Psoas muscle (tissue), 8 donors: Measurements from ENCODE around the gene KLF12. TPM values are rescaled to one million over a fixed set of nuclear protein-coding genes. Genes with fewer than 3 reads are reported as not detected.

Experiments used
- ATAC-seq, 4 donors: fragments of 200-7000 bp; cut with Tn5 transposase; one replicate each; pipeline ENCODE4 v1.9.1; 2020; ENCODE audit warnings: moderate library complexity in 3 of 4, mild to moderate bottlenecking in 2 of 4
- DNase-seq, 2 donors: peaks; one replicate each; pipeline ENCODE4 v3.0.0-alpha.2; 2020
- H3K27ac ChIP-seq: fragments of 200-600 bp; one replicate; pipeline ENCODE4 v1.8.0; 2022
- H3K27me3 ChIP-seq, 3 donors: fragments of 200-600 bp in 1 of 3; one replicate each; pipeline versions ENCODE4 v1.6.1 to v1.8.0; 2013 to 2022; ENCODE audit warnings: low read length in 2 of 3, mild to moderate bottlenecking in 2 of 3, moderate library complexity in 1 of 3; ENCODE audit not compliant: insufficient read depth in 3 of 3
- H3K36me3 ChIP-seq, 2 donors: fragments of 200-600 bp in 1 of 2; one replicate each; pipeline versions ENCODE4 v1.6.1 to v1.8.0; 2013 to 2022; ENCODE audit warnings: low read depth in 1 of 2, mild to moderate bottlenecking in 1 of 2, moderate library complexity in 1 of 2; ENCODE audit not compliant: insufficient read depth in 1 of 2
- H3K4me1 ChIP-seq: fragments of 200-600 bp; one replicate; pipeline ENCODE4 v1.8.0; 2022
- H3K4me3 ChIP-seq: fragments of 200-600 bp; one replicate; pipeline ENCODE4 v1.8.0; 2022; ENCODE audit warnings: mild to moderate bottlenecking
- H3K9me3 ChIP-seq: fragments of 200-600 bp; one replicate; pipeline ENCODE4 v1.8.0; 2022
- WGBS, 3 donors: extraction: QIAGEN DNeasy Blood & Tissue Kit; methylation state at CpG; one replicate each; pipeline versions ENCODE4 v1.1.6 to v1.1.7; 2013; 5-methylcytosine and 5-hydroxymethylcytosine counted together
- intact Hi-C, 2 donors: fragments of 100-400 bp; cut with DNase I; formaldehyde crosslinking; loops; one replicate each; pipeline versions ENCODE4 v1.11.0 to v1.14.2; 2022
- polyA plus RNA-seq, 3 donors: library from polyadenylated mRNA; stranded (reverse); fragments of 200-250 nt; gene quantifications; one replicate each; pipeline ENCODE4 v1.2.3, GENCODE V29; 2013
- total RNA-seq, 4 donors: library from RNA; stranded (reverse); fragmentation: NEBNext Ultra II Directional in 2 of 4; extraction: Animal tissue kit (Norgen Biotek cat#: 25700) in 2 of 4; gene quantifications; one replicate each; pipeline versions ENCODE4 v1.2.1 to v1.2.4, GENCODE V29; 2021 to 2023
- TF ChIP-seq, protein P1 (sequence below): fragments of 200-600 bp; IDR thresholded peaks from one replicate; pipeline ENCODE4 v1.8.0; 2022; ENCODE audit warnings: antibody characterized with exemption
- donor health status: healthy with polysubstance abuse.
- donor health status: DM: no; HTN: no; CAD: no; lungs with moderate emphysema.
- donor health status: Bipolar disorder and iron deficiency.
- donor health status: healthy.
- donor health status: DM: yes; HTN: yes; CAD: no.
- donor health status: DM: no; HTN: no; CAD: no.
- donor health status: DM: no; HTN: no; CAD: no.
- donor health status: DM: yes; HTN: yes; CAD: no.

KLF12 gene
- total and polyA plus RNA-seq, 7 donors: 0.55 to 12.4 (median 8.0) TPM

DNA sequence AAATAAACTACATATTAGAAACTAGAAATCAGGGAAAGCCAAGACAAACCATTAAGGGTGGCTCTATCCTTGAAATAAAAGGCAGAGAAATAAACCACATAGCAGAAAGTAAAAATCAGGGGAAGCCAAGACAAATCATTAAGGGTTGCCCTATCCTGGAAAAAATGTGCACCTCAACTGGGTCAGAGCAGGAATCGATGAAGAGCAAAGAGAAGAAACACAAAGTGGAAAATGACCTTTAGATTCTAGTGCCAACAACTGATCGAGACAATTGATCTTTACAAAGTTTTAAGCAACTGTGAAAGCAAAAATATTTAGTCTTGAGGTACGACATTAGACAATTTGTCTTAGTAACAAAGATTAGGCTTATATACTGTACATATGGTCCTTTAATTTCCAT, 26.6 kb downstream of the KLF12 start:
- intact Hi-C loops: no loop called here
- Histone ChIP-seq H3K9me3 (no peaks in the 10 kb centered on the region), H3K27me3 (no peaks in the 10 kb centered on the region), H3K27ac (no peak overlapping the region), H3K4me3 (no peak overlapping the region), H3K4me1 (peaks cover 12% of the 10 kb centered on the region), H3K36me3 (no peaks in the 10 kb centered on the region)
- 94 to 97% (median 96%) methylated on average over 3 of the region's 3 CpGs for WGBS, 3 donors
- no peak for DNase-seq
- TF ChIP-seq, protein P1, sequence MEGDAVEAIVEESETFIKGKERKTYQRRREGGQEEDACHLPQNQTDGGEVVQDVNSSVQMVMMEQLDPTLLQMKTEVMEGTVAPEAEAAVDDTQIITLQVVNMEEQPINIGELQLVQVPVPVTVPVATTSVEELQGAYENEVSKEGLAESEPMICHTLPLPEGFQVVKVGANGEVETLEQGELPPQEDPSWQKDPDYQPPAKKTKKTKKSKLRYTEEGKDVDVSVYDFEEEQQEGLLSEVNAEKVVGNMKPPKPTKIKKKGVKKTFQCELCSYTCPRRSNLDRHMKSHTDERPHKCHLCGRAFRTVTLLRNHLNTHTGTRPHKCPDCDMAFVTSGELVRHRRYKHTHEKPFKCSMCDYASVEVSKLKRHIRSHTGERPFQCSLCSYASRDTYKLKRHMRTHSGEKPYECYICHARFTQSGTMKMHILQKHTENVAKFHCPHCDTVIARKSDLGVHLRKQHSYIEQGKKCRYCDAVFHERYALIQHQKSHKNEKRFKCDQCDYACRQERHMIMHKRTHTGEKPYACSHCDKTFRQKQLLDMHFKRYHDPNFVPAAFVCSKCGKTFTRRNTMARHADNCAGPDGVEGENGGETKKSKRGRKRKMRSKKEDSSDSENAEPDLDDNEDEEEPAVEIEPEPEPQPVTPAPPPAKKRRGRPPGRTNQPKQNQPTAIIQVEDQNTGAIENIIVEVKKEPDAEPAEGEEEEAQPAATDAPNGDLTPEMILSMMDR: no peak
- no peak for ATAC-seq

DNA sequence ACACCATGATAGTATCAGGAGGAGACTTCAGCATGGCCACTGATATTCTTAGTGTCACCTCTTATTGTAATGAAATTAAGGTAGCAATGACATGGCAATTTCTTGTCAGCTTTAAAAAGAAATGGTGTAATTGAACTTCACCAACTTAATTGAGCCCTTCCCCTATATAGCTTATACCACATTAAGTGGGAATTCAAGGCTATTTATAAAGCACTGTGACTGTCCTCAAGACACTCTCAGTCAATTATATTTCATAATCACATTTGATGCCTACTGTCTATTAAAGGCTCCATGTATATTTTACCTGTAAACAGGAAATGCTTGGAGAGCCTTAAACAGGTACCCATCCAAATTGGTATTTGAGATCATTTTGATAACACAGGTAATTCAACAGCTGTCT, 28.3 kb downstream of the KLF12 start:
- Histone ChIP-seq H3K4me3 (no peak overlapping the region), H3K4me1 (peaks cover 14% of the 10 kb centered on the region), H3K27me3 (no peaks in the 10 kb centered on the region), H3K27ac (no peak overlapping the region), H3K9me3 (no peaks in the 10 kb centered on the region), H3K36me3 (no peaks in the 10 kb centered on the region)
- TF ChIP-seq, protein P1: no peak
- no peak for DNase-seq
- intact Hi-C loops: no loop called here
- ATAC-seq: peak; percentile 33 to 77 (median 71)

DNA sequence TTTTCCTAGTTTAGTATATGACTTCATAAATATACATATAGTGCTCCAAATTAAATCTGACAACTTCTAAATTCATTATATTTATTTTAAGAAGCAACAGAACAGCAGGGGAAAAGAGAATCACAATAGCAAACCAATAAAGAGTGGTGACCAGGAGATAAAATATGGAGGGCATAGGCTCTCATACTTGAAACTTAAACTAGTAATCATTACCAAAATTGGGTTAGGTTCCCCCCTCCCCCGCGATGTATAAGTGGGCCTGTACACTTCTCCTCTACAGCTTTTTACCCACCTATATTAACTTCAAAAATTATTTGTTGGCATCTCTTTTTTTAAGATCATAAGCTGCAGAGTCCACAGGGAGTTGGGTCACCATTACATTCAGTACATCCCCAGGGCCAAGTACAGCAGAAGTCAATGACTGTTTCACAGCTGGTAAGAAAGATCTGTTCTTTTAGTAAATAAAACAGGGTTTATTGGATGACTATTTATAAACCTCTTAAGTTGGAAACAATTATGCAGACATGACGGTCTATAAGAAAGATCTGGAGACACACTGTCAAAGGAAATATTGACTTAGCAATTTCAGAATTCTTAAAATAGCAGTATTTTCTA, 29.4 kb downstream of the KLF12 start:
- Histone ChIP-seq H3K27me3 (no peaks in the 10 kb centered on the region), H3K9me3 (no peaks in the 10 kb centered on the region), H3K4me1 (peaks cover 18% of the 10 kb centered on the region), H3K4me3 (no peak overlapping the region), H3K36me3 (no peaks in the 10 kb centered on the region), H3K27ac (no peak overlapping the region)
- intact Hi-C loops: no loop called here
- peak in 1 of 4 donors; percentile 28 for ATAC-seq
- 73 to 86% (median 79%) methylated on average over 3 of the region's 3 CpGs for WGBS, 3 donors
- DNase-seq: no peak
- TF ChIP-seq, protein P1: no peak

DNA sequence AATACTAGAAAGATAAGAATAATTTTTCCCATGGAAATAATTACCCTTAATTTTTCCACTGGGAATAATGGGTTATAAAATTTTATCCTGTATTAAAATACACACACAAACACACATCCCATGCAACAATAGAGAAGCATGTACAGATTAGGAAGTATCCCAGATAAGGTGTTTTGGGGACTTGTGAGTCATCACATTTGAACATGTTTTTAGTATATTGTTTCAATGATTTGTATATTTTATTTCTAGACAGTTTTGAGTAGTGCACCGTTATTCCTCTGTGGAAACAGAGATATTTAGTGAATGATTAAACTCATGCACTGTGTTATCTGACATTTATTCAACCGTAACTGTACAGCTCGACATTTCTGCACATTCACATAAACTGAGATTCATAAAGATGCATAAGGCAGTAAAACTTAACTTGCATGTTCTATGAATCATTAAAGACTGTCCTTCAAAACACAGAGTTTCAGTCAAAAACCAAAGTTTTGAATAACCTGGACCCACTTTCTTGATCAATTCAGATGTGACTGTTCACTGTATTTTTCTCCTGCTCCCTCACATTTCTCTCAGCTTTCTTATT, 30.1 kb downstream of the KLF12 start:
- Histone ChIP-seq H3K27ac (no peak overlapping the region), H3K36me3 (no peaks in the 10 kb centered on the region), H3K9me3 (no peaks in the 10 kb centered on the region), H3K27me3 (no peaks in the 10 kb centered on the region), H3K4me3 (no peak overlapping the region), H3K4me1 (peaks cover 18% of the 10 kb centered on the region)
- TF ChIP-seq, protein P1: no peak
- 70 to 85% (median 81%) methylated on average over 3 of the region's 3 CpGs for WGBS, 3 donors
- ATAC-seq (no peak), DNase-seq (no peak)
- intact Hi-C loops: no loop called here

DNA sequence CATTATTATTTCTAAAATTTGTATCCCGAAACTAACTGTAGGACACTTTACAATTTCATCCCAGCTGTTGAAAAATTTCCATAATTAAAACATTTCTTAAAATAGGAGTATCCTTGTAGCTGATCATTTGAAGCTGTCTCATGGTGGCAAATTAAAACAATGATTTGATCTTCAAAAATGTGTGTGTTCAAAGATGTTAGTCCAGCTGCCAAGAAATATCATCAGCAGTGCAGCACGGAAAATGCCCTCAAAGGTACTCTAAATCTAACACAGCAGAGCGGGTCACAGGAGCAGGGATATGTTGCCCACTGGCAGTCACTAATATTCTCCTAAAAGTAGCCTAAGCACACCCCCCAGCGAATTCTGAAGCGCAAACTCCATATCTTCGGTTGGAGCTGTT, 31.0 kb downstream of the KLF12 start:
- Histone ChIP-seq H3K4me1 (peaks cover 18% of the 10 kb centered on the region), H3K27me3 (no peaks in the 10 kb centered on the region), H3K36me3 (no peaks in the 10 kb centered on the region), H3K27ac (no peak overlapping the region), H3K4me3 (no peak overlapping the region), H3K9me3 (no peaks in the 10 kb centered on the region)
- TF ChIP-seq, protein P1: no peak
- DNase-seq: no peak
- intact Hi-C loops: no loop called here
- WGBS, 3 donors: 75 to 83% (median 83%) methylated on average over 6 of the region's 6 CpGs
- ATAC-seq: no peak
